Left ventricle myocardium inferior (tissue), 1 donor: ENCODE results near the gene ESR1. TPM values are rescaled to one million over a fixed set of nuclear protein-coding genes. Genes with fewer than 3 reads are reported as not detected.
A peak's percentile ranks its signal among the peaks of the same experiment; 100 is the strongest.

Source experiments
- DNase-seq: peaks from one replicate; pipeline ENCODE4 v3.0.0-alpha.2; 2020
- H3K27ac ChIP-seq: fragments of 200-600 bp; replicated peaks from 2 replicates; pipeline ENCODE4 v1.8.0; 2021
- H3K27me3 ChIP-seq: fragments of 200-600 bp; 2 replicates; pipeline ENCODE4 v1.8.0; 2021; ENCODE audit warnings: low read depth
- H3K36me3 ChIP-seq: fragments of 200-600 bp; 2 replicates; pipeline ENCODE4 v1.8.0; 2021
- H3K4me1 ChIP-seq: fragments of 200-600 bp; 2 replicates; pipeline ENCODE4 v1.8.0; 2021
- H3K4me3 ChIP-seq: fragments of 200-600 bp; 2 replicates; pipeline ENCODE4 v1.8.0; 2021; ENCODE audit warnings: mild to moderate bottlenecking, moderate library complexity
- H3K9me3 ChIP-seq: fragments of 200-600 bp; replicated peaks from 2 replicates; pipeline ENCODE4 v1.8.0; 2021
- intact Hi-C: fragments of 100-400 bp; cut with micrococcal nuclease; formaldehyde crosslinking; loops from one replicate; pipeline ENCODE4 v1.11.0; 2022
- total RNA-seq: library from RNA; stranded (reverse); fragmentation: NEBNext Ultra II Directional; extraction: Animal tissue kit (Norgen Biotek cat#: 25700); gene quantifications from one replicate; pipeline ENCODE4 v1.2.1, GENCODE V29; 2021
- TF ChIP-seq, protein P1 (sequence below): fragments of 200-600 bp; IDR thresholded peaks from 2 replicates; pipeline ENCODE4 v1.8.0; 2021; ENCODE audit warnings: antibody characterized with exemption, mild to moderate bottlenecking, borderline replicate concordance
- donor health status: DM: no; HTN: yes; CAD: no; lungs with severe emphysema.

The ESR1 gene
- total RNA-seq, 1 donor from 2014 or later: 1.6 TPM

DNA sequence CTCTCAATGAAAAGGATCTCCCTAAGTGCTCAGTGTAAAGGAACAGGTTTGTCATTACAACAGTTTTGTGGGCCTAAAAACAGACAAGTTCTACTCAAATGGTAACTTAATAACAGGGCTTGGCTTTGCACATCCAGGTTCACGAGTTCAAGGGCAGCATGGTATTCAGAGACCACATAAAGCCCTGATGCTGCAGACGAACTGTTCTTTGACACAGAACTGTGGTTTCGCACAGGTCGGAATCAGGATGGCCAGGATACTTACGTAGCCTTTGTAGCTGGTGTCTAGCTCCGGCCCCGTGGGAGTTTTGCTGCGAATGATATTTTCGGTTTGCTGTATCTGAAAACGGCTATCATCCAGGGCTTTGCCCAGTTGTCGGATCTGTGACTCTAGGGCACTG lies 335.9 kb downstream of the ESR1 start:
- Histone ChIP-seq H3K36me3 (peaks cover 100% of the 10 kb centered on the region), H3K4me1 (peaks cover 22% of the 10 kb centered on the region), H3K4me3 (no peak overlapping the region), H3K27ac (peak overlapping the region; percentile 29), H3K9me3 (no peaks in the 10 kb centered on the region), H3K27me3 (no peaks in the 10 kb centered on the region)
- DNase-seq: no peak
- TF ChIP-seq, protein P1, sequence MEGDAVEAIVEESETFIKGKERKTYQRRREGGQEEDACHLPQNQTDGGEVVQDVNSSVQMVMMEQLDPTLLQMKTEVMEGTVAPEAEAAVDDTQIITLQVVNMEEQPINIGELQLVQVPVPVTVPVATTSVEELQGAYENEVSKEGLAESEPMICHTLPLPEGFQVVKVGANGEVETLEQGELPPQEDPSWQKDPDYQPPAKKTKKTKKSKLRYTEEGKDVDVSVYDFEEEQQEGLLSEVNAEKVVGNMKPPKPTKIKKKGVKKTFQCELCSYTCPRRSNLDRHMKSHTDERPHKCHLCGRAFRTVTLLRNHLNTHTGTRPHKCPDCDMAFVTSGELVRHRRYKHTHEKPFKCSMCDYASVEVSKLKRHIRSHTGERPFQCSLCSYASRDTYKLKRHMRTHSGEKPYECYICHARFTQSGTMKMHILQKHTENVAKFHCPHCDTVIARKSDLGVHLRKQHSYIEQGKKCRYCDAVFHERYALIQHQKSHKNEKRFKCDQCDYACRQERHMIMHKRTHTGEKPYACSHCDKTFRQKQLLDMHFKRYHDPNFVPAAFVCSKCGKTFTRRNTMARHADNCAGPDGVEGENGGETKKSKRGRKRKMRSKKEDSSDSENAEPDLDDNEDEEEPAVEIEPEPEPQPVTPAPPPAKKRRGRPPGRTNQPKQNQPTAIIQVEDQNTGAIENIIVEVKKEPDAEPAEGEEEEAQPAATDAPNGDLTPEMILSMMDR: no peak
- intact Hi-C loops: no loop called here

DNA sequence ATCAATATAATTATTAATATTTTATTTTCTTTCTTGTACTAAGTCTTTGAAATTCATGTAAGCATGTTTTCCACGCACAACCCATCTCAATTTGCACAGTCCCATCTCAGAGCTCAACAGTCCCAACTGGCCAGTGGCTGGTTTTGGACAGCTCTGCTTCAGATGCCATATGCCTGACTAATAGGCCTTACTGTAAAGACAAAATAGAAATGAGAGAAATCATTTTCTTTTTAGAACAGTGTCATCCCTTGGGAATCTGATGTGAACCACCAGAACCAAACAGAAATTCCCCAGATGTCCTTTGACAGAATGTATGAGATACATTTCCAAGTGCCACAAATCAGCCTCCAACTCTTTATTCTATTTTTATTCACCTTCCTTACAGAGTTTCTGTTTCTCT lies 338.9 kb downstream of the ESR1 start:
- DNase-seq: no peak
- TF ChIP-seq, protein P1: no peak
- intact Hi-C loops: no loop called here
- Histone ChIP-seq H3K27ac (peak overlapping the region; percentile 42), H3K36me3 (peaks cover 100% of the 10 kb centered on the region), H3K4me1 (peaks cover 33% of the 10 kb centered on the region), H3K27me3 (no peaks in the 10 kb centered on the region), H3K4me3 (no peak overlapping the region), H3K9me3 (no peaks in the 10 kb centered on the region)

DNA sequence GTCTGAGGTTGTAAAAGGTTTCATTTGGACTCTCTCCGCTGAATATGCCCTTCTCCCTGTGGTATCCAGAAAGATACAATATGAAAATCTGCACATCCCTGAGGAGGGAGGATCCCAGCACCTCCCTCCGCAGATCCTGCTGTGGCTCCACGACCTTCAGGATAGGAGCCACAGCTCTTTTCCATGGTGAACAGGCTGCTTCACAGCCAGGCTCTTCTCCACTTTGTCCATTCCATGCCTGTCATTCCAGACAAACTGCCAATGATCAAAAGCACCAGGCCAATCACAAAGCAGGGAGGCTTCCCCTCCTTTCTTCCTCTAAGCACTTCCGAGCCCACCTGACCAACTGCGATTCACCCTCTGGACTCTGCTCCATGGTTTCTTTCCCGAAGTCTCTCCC lies 339.8 kb downstream of the ESR1 start:
- no peaks in the 10 kb centered on the region for H3K27me3 ChIP-seq
- TF ChIP-seq, protein P1: no peak
- no peaks in the 10 kb centered on the region for H3K9me3 ChIP-seq
- intact Hi-C loops: no loop called here
- no peak overlapping the region for H3K4me3 ChIP-seq
- DNase-seq: no peak
- H3K36me3 ChIP-seq: peaks cover 100% of the 10 kb centered on the region
- peaks cover 33% of the 10 kb centered on the region for H3K4me1 ChIP-seq
- H3K27ac ChIP-seq: peak overlapping the region; percentile 42

DNA sequence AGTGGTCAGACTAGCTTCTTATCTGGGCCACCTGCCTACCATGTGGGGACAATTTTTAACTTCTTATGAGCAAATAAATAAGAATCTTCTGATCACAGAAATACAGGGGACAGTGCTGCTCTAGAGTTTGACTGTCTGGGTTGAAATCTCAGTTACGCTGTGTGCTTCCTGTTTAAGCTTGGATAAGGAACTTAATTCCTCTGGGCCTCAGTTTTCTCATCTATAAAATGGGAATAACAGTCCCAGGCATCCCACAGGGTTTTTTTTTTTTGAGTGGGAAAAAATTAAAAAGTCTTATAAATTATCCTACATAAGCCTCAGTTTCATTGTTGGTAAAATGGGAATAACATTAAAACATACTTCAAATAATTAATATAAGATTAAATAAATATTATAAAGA lies 340.9 kb downstream of the ESR1 start:
- Histone ChIP-seq H3K27me3 (no peaks in the 10 kb centered on the region), H3K9me3 (no peaks in the 10 kb centered on the region), H3K4me3 (no peak overlapping the region), H3K4me1 (peaks cover 33% of the 10 kb centered on the region), H3K36me3 (peaks cover 100% of the 10 kb centered on the region), H3K27ac (peak overlapping the region; percentile 42)
- DNase-seq: no peak
- intact Hi-C loops: no loop called here
- TF ChIP-seq, protein P1: no peak

DNA sequence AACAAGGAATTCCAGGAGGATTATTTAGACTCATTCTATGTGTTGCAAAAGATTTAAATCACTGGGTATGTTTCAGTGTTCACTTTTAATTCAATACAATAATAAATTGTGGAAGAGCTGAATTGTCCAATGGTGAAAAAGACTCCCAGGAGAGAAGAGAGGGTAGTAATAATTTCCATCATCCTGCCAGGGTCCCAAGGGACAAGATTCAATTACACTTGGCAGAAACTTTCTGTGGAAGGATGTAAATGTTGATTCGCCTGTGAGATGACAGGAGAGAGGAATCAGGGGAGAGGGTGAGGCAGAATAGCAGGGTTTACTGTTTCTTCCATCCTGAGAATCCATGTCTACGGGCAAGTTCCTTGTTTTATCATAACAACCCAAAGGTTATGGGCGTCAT lies 342.7 kb downstream of the ESR1 start:
- Histone ChIP-seq H3K27ac (no peak overlapping the region), H3K36me3 (peaks cover 99% of the 10 kb centered on the region), H3K4me3 (no peak overlapping the region), H3K27me3 (no peaks in the 10 kb centered on the region), H3K4me1 (peaks cover 33% of the 10 kb centered on the region), H3K9me3 (no peaks in the 10 kb centered on the region)
- DNase-seq: no peak
- TF ChIP-seq, protein P1: no peak
- intact Hi-C loops: no loop called here

DNA sequence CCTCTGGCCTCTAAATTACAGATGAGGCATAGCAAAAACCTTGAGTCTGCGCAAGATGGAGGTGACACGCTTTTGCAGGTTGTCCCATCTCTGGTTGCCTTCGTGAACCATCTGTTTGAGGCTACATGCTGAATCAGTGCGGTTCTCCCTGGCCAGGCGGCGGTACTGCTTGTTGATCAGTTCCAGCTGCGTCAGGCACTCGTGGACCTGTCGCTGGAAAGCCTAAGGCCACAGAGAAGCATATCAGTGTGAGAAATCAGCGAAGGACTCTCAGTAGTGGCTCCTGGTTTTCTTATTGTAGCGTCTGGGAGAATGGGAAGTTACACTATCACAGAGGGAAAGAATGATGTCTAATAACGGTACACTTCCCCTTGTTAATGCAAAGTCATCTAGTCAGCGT lies 344.4 kb downstream of the ESR1 start:
- Histone ChIP-seq H3K27me3 (no peaks in the 10 kb centered on the region), H3K9me3 (no peaks in the 10 kb centered on the region), H3K4me1 (peaks cover 30% of the 10 kb centered on the region), H3K4me3 (no peak overlapping the region), H3K27ac (no peak overlapping the region), H3K36me3 (peaks cover 99% of the 10 kb centered on the region)
- DNase-seq: no peak
- intact Hi-C loops: no loop called here
- TF ChIP-seq, protein P1: no peak
